Measurements from ENCODE around the gene FANCG.

DNA sequence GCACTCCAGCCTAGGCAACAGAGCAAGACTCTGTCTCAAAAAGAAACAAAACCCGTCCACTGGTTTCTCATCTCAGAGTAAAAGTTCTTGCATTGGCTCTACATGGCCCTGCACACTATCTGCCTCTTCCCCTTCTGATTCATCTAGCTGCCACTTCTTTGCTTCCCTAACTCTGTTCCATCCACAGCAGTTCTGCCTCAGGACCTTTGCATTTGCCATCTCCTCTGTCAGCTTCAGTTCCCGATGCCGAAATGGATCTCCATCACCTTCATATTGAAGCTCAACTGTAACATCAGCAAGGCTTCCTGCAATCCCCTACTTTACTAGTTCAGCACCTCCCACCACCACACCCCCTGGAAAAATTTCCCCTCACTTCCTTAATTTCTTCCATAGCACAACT is 17.8 kb upstream of the FANCG start:
- TF ChIP-seq, protein P1, sequence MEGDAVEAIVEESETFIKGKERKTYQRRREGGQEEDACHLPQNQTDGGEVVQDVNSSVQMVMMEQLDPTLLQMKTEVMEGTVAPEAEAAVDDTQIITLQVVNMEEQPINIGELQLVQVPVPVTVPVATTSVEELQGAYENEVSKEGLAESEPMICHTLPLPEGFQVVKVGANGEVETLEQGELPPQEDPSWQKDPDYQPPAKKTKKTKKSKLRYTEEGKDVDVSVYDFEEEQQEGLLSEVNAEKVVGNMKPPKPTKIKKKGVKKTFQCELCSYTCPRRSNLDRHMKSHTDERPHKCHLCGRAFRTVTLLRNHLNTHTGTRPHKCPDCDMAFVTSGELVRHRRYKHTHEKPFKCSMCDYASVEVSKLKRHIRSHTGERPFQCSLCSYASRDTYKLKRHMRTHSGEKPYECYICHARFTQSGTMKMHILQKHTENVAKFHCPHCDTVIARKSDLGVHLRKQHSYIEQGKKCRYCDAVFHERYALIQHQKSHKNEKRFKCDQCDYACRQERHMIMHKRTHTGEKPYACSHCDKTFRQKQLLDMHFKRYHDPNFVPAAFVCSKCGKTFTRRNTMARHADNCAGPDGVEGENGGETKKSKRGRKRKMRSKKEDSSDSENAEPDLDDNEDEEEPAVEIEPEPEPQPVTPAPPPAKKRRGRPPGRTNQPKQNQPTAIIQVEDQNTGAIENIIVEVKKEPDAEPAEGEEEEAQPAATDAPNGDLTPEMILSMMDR (IDR thresholded peaks at IDR 0.05), result no peak
- TF ChIP-seq POLR2AphosphoS5 (IDR thresholded peaks at IDR 0.05), result no peak
- TF ChIP-seq POLR2A (IDR thresholded peaks at IDR 0.05), result no peak
- TF ChIP-seq EP300 (IDR thresholded peaks at IDR 0.05), result no peak

Data from stomach (tissue), 4 donors.